NCI-H82 (cell line): Measurements from ENCODE around the gene CCDC167.
"Not testable (repeated sequence)": the region's sequence is repeated elsewhere in the genome, so short reads cannot be mapped to it uniquely, and the experiment has no call there.

ENCODE experiments used
- DNase-seq: peaks from one replicate; lab custom pipeline; 2025; lab: John Stamatoyannopoulos, UW

The CCDC167 gene

GRCh38 chr6:37473364-37474095, 26.2 kb downstream of the CCDC167 start:
- no peak for DNase-seq

DNA sequence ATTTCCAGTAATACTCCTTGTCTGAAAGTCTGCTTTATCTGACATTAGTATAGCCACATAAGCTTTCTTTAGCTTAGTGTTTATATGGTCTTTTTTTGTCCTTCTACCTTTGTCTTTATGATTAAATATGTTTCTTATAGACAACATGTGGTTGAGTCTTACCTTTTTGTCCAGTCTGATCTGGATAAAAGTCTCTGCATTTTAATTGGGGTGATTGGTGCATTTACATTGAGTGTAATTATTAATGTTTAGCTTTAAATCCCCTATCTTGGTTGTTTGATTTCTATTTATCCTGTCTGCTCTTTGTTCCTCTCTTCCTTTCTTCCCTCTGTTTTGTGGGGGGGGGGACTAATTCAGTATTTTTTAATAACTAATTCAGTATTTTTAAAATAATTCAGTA, 32.0 kb downstream of the CCDC167 start:
- DNase-seq = no peak

DNA sequence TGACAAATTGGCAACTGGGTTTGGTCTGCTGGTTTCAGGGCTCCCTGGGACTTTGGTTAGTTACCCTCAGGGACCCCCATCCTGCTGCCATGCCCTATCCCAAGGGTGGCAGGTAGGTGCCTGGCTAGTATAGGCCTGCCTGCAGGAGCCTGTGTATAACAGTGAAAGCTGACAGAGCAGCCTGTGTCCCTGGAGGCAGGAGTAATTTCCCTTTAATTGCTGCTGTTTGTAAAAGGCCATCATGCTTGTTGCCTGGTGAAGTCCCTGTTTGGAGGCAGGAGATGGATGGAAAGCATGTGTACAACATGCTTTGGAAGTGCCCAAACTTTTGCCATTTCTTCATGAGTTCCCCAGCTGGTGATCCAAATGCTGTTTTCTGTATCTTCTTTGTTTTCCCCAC, 36.6 kb downstream of the CCDC167 start:
- DNase-seq = no peak

GRCh38 chr6:37460805-37461204, 38.9 kb downstream of the CCDC167 start:
- DNase-seq = no peak

DNA sequence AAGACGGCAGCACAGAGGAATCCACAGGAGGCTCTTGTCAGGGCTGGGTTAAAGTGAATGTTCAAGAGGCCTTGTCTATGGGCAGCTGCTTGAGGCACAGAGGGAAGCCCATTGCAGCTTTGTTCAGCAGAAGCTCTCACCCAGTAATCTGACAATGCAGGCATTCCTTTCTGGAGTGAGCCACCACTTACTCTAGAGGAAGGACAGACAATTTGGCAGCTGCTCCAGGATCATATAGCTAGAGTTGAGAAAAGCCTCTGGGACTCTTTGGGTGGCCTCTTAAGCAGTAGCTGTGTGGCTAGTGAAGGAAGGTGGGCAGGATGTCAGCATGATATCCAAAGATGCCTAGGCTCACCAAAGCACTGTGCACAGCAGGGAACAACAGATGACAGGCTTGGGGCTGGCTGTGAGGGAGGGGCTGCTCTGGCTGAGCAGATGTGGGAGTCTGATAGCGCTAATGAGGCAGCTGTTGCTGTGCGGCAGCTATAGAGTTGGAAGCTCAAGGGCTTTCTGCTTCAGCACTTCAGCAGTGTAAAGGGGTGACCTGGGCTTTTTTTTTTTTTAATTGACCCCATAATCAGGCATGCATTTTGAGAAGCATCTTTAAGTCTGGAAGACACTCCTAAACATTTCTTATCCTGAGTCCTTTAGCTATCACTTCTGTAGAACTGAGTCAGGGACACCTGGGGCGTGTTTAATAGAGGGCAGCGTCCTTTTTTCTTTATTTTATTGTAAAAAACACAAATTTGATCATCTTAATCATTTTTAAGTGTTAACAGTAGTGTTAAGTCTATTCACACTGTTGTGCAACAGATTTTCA, 39.5 kb downstream of the CCDC167 start:
- peak; percentile 85 for DNase-seq

DNA sequence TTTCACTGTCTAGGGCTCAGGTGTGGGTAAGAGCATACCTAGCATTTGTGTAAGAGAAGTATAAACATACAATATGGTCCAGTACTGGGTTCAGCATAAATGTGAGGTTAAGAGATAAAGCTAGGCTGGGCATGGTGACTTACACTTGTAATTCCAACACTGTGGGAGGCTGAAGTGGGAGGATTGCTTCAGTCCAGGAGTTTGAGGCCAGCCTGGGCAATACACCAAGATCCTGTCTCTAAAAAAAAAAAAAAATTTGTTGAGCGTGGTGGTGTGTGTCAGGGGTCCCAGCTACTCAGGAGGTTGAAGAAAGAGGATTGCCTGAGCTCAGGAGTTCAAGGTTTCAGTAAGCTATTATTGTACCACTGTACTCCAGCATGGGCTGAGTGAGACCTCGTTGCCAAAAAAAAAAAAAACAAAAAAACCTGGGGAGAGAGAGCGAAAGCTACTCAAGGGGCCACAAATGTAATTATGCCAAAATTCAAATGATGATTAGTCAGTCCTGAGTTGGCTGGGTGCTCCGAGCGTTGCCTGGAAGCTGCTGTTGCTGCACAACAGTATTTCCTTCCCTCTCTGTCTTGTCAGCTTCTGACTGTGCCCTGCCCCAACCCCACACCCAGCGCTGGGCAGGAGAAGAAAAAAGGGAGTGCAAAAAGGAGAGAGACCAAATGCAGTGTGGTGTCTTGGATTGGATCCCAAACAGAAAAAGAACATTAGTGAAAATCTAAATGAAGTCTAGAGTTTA, 42.7 kb downstream of the CCDC167 start:
- no peak for DNase-seq

DNA sequence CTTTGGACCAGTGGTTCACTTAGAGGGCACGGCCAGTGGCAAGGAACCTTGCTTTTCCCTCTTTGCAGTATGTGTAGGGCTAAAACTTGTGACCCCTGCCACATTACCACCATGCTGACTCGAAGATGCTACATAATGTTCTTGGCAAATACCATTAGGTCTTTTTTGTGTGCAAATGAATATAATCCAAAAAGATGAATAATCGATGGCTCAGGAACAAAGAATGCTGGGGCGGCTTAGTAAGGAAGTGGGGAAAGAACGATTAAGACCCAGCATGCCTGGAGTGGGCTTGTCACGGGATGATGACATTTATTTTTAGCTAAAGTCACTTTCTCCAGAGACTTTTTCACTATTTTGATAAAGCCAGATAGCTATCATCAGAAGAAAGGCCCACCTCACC, 43.6 kb downstream of the CCDC167 start:
- DNase-seq = no peak

GRCh38 chr6:37454420-37455140, 45.1 kb downstream of the CCDC167 start:
- no peak for DNase-seq

- DNase-seq = peak; percentile 79
Measured at GRCh38 chr6:37452522-37452921, 47.2 kb downstream of the CCDC167 start.

- peak; percentile 99 for DNase-seq
Measured at GRCh38 chr6:37451441-37452193, 48.1 kb downstream of the CCDC167 start.

DNA sequence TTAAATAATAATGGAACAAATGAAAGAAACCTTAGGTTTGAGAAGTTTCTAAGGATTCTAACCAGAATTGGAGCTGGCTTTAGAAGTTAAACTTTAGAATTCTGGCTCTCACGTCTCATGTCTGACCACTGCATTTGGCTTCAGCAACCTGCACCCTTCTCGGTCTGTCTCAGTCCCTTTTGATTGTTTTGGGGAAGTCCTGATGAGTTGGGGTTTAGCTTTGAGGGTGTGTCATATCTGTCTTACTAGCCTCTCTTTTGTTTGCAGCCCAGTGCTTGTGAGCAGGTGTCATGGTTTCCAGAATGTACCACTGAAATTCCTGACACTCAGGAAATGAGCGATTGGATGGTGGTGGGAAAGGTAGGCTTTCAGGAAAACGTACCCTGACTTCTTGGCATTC, 49.7 kb downstream of the CCDC167 start:
- DNase-seq = no peak

- not testable (repeated sequence) for DNase-seq
Measured at GRCh38 chr6:37443216-37443542, 56.5 kb downstream of the CCDC167 start.

GRCh38 chr6:37442416-37443215, 57.1 kb downstream of the CCDC167 start:
- no peak for DNase-seq

- no peak for DNase-seq
Measured at GRCh38 chr6:37441651-37442050, 58.0 kb downstream of the CCDC167 start.

DNA sequence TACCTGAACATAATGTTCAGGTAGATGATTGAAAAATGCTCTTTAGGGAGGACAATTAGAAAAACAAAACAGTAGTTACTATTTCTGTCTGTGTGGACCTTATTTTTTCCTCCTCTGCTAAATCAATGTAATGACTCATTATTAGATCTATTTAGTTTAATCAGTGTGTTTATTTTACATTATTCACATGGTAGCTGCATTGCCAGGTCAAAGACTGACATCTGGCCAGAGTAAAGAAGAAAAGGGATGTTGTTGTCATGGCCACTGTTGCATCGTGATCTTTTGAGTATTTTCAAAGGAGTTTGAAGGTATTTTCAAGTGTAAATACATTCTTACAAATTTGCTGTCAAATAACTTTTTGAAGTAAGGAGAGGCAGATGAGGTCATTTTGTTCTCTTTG, 60.8 kb downstream of the CCDC167 start:
- DNase-seq = no peak

DNA sequence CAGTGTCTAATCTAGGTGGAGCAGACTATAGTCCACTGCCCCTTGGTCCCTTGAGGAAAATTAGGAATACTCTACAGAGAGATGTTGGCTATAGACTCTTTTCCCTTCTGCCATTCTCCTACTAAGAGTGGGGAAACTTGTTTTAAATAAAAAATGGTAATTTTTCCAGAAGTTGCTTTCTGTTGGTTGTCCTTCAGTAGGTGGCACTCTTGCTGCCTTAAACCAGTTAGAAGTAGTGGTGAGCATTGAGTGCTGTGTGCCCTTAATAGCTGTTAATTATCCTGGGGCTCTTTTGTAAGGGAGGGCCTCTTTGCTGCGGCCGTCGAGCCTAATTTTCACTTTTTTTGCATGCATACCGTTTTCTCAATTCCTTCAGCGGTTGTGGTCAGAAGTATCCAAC, 63.9 kb downstream of the CCDC167 start:
- DNase-seq = no peak

GRCh38 chr6:37435373-37435772, 64.3 kb downstream of the CCDC167 start:
- DNase-seq = no peak

DNA sequence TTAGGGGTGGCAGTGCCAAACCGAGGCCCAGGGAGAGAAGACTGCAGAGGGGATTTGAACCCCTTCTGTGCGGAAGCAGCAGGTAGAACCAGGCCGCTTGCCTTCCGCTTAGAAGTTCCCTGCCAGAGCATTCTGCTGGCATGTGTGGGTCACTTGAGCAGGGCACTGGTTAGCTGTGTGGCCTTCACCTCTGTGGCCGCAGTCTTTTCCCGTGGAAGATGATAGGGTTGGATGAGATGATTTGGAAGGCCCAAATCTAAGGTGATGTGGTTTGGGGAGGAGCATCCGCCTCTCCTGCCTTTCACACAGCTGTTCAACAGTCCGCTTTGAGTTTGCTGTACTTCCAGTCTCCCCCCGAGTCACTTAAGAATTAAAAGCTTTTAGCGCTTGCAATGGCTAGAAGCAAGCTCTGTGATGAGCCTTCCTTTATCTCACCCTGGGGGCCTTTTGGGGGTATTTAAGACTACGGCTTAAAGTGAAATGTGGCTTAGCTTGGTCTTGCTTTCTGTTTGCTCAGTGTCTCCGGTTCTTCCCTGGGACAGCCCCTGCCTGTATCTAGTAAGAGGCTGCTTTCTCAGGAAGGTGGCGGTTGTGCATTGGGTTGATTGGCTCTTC, 65.9 kb downstream of the CCDC167 start:
- DNase-seq = peak; percentile 67
